H9 (cell line): Measurements from ENCODE around the gene ZFAND3. TPM values are rescaled to one million over a fixed set of nuclear protein-coding genes. Genes with fewer than 3 reads are reported as not detected.
A peak's percentile ranks its signal among the peaks of the same experiment; 100 is the strongest.

Experiments used
- DNase-seq: peaks from one replicate; pipeline ENCODE4 v3.0.0-alpha.2; 2017
- H2AFZ ChIP-seq: one replicate; pipeline ENCODE4 v1.6.1; 2013; ENCODE audit warnings: mild to moderate bottlenecking, low read length, control low read depth, moderate library complexity
- H2AK5ac ChIP-seq: 2 replicates; pipeline ENCODE4 v1.6.1; 2013; ENCODE audit warnings: low read length, control low read depth, mixed read lengths; ENCODE audit not compliant: insufficient read length
- H2BK120ac ChIP-seq: one replicate; pipeline ENCODE4 v1.6.1; 2013; ENCODE audit warnings: low read depth, mild to moderate bottlenecking, low read length, control low read depth, inconsistent platforms; ENCODE audit not compliant: poor library complexity, severe bottlenecking
- H2BK12ac ChIP-seq: 2 replicates; pipeline ENCODE4 v1.6.1; 2013; ENCODE audit warnings: low read length, control low read depth, mixed read lengths, low read depth; ENCODE audit not compliant: insufficient read length
- H2BK15ac ChIP-seq: 2 replicates; pipeline ENCODE4 v1.6.1; 2013; ENCODE audit warnings: low read depth, low read length, control low read depth
- H2BK20ac ChIP-seq: one replicate; pipeline ENCODE4 v1.6.1; 2013; ENCODE audit warnings: low read depth, mild to moderate bottlenecking, low read length, control low read depth, inconsistent platforms; ENCODE audit not compliant: poor library complexity, severe bottlenecking
- H2BK5ac ChIP-seq: 2 replicates; pipeline ENCODE4 v1.6.1; 2013; ENCODE audit warnings: low read length, control low read depth, mixed read lengths; ENCODE audit not compliant: insufficient read length
- H3K14ac ChIP-seq: 2 replicates; pipeline ENCODE4 v1.6.1; 2013; ENCODE audit warnings: low read length, control low read depth; ENCODE audit not compliant: insufficient read depth
- H3K18ac ChIP-seq: 2 replicates; pipeline ENCODE4 v1.6.1; 2013; ENCODE audit warnings: low read depth, mild to moderate bottlenecking, mixed read lengths, low read length, control low read depth; ENCODE audit not compliant: insufficient read length
- H3K23ac ChIP-seq: 2 replicates; pipeline ENCODE4 v1.6.1; 2013; ENCODE audit warnings: low read length, control low read depth, mixed read lengths, low read depth; ENCODE audit not compliant: insufficient read length
- H3K23me2 ChIP-seq: 2 replicates; pipeline ENCODE4 v1.6.1; 2013; ENCODE audit warnings: low read depth, mild to moderate bottlenecking, mixed read lengths, low read length, control low read depth; ENCODE audit not compliant: insufficient read length, poor library complexity, severe bottlenecking
- H3K27ac ChIP-seq: 2 replicates; pipeline ENCODE4 v1.5.1; 2013; ENCODE audit warnings: low read length, control low read depth, mixed read lengths, low read depth; ENCODE audit not compliant: insufficient read length
- H3K27me3 ChIP-seq: 2 replicates; pipeline ENCODE4 v1.6.1; 2013; ENCODE audit warnings: low read length, control low read depth, inconsistent platforms; ENCODE audit not compliant: insufficient read depth
- H3K4ac ChIP-seq: 2 replicates; pipeline ENCODE4 v1.6.1; 2013; ENCODE audit warnings: low read depth, mild to moderate bottlenecking, control low read depth, inconsistent platforms, low read length, moderate library complexity
- H3K4me1 ChIP-seq: 2 replicates; pipeline ENCODE4 v1.6.1; 2013; ENCODE audit warnings: low read length, control low read depth, inconsistent platforms; ENCODE audit not compliant: insufficient read depth
- H3K4me2 ChIP-seq: 2 replicates; pipeline ENCODE4 v1.6.1; 2013; ENCODE audit warnings: low read length, control low read depth, mixed read lengths; ENCODE audit not compliant: insufficient read length, insufficient read depth
- H3K56ac ChIP-seq: 2 replicates; pipeline ENCODE4 v1.6.1; 2013; ENCODE audit warnings: low read depth, mild to moderate bottlenecking, mixed read lengths, low read length, control low read depth; ENCODE audit not compliant: insufficient read length
- H3K79me1 ChIP-seq: 2 replicates; pipeline ENCODE4 v1.6.1; 2013; ENCODE audit warnings: low read depth, mild to moderate bottlenecking, moderate library complexity, low read length, control low read depth, inconsistent platforms; ENCODE audit not compliant: insufficient read depth, poor library complexity, severe bottlenecking
- H3K79me2 ChIP-seq: 2 replicates; pipeline ENCODE4 v1.6.1; 2013; ENCODE audit warnings: low read length, control low read depth, inconsistent platforms; ENCODE audit not compliant: insufficient read depth
- H3K9ac ChIP-seq: 2 replicates; pipeline ENCODE4 v1.6.1; 2013; ENCODE audit warnings: low read length, control low read depth, mixed read lengths; ENCODE audit not compliant: insufficient read length; ENCODE audit errors: extremely low read depth
- H3K9me3 ChIP-seq: one replicate; pipeline ENCODE4 v1.6.1; 2013; ENCODE audit warnings: low read depth, low read length, inconsistent platforms; ENCODE audit not compliant: control insufficient read depth
- H3T11ph ChIP-seq: one replicate; pipeline ENCODE4 v1.6.1; 2013; ENCODE audit warnings: mild to moderate bottlenecking, low read length, control low read depth, inconsistent platforms
- H4K20me1 ChIP-seq: one replicate; pipeline ENCODE4 v1.6.1; 2013; ENCODE audit not compliant: control insufficient read depth, insufficient read length, insufficient read depth
- H4K5ac ChIP-seq: 2 replicates; pipeline ENCODE4 v1.6.1; 2013; ENCODE audit warnings: low read depth, mild to moderate bottlenecking, mixed read lengths, low read length, control low read depth; ENCODE audit not compliant: insufficient read length
- H4K8ac ChIP-seq: replicated peaks from 2 replicates; pipeline ENCODE4 v1.6.1; 2013; ENCODE audit warnings: low read length, control low read depth, mixed read lengths, low read depth; ENCODE audit not compliant: insufficient read length
- H4K91ac ChIP-seq: 2 replicates; pipeline ENCODE4 v1.6.1; 2013; ENCODE audit warnings: low read depth, mild to moderate bottlenecking, moderate library complexity, mixed read lengths, low read length, control low read depth; ENCODE audit not compliant: insufficient read length
- H3K27ac Mint-ChIP-seq, 3 experiments: 2 replicates in 2 of 3; 3 replicates in 1 of 3; pipeline ENCODE4 v1.8.0; 2020 to 2021; ENCODE audit warnings: mixed read lengths in 3 of 3, mild to moderate bottlenecking in 1 of 3, moderate library complexity in 1 of 3
- H3K27me3 Mint-ChIP-seq: 2 replicates; pipeline ENCODE4 v1.8.0; 2021; ENCODE audit warnings: low read depth, mild to moderate bottlenecking, moderate library complexity, mixed read lengths
- H3K36me3 Mint-ChIP-seq, 3 experiments: 2 replicates in 2 of 3; 3 replicates in 1 of 3; pipeline ENCODE4 v1.8.0; 2020 to 2021; ENCODE audit warnings: low read depth in 3 of 3, mixed read lengths in 3 of 3; ENCODE audit not compliant: insufficient read depth in 1 of 3
- H3K4me1 Mint-ChIP-seq, 2 experiments: 2 replicates each; pipeline ENCODE4 v1.8.0; 2020; ENCODE audit warnings: mixed read lengths in 2 of 2
- H3K4me3 Mint-ChIP-seq, 2 experiments: 2 replicates in 1 of 2; 3 replicates in 1 of 2; pipeline ENCODE4 v1.8.0; 2020 to 2021; ENCODE audit warnings: mild to moderate bottlenecking in 2 of 2, mixed read lengths in 2 of 2, moderate library complexity in 1 of 2
- H3K9me3 Mint-ChIP-seq, 2 experiments: 2 replicates in 1 of 2; 3 replicates in 1 of 2; pipeline ENCODE4 v1.8.0; 2020; ENCODE audit warnings: mild to moderate bottlenecking in 2 of 2, mixed read lengths in 2 of 2, moderate library complexity in 1 of 2
- CTCF ChIP-seq: fragments of 200-600 bp; sonication (generic); conservative IDR thresholded peaks from 3 replicates; pipeline ENCODE4 v1.8.0; 2021; ENCODE audit warnings: antibody characterized with exemption, mild to moderate bottlenecking
- WGBS: extraction: QIAGEN DNeasy Blood & Tissue Kit; methylation state at CpG from one replicate; pipeline ENCODE4 v1.1.7; 2013; ENCODE audit warnings: missing lambda C conversion rate, low lambda C conversion rate, mixed read lengths; ENCODE audit not compliant: insufficient read length; ENCODE audit errors: extremely low coverage; 5-methylcytosine and 5-hydroxymethylcytosine counted together
- total RNA-seq: library from RNA; stranded (reverse); gene quantifications from 2 replicates; pipeline ENCODE4 v1.2.1, GENCODE V29; 2021

The ZFAND3 gene
- total RNA-seq, 1 experiment from 2014 or later: 57.7 TPM

- no peak overlapping the region for H4K8ac ChIP-seq
- peaks cover 6% of the 10 kb centered on the region for H3K79me1 ChIP-seq
- H4K5ac ChIP-seq: no peak overlapping the region
- H3K9me3 ChIP-seq: no peaks in the 10 kb centered on the region
- peaks cover under 1% of the 10 kb centered on the region for H4K20me1 ChIP-seq
- no peak overlapping the region for H3K56ac ChIP-seq
- peaks cover 9% of the 10 kb centered on the region; the same call in 1 of the 2 replicates for H3K79me2 ChIP-seq
- H3K4me1 Mint-ChIP-seq: peaks cover 7 to 12% of the 10 kb centered on the region in 2 experiments
- H3K23me2 ChIP-seq: no peaks in the 10 kb centered on the region
- H3K27me3 ChIP-seq: no peaks in the 10 kb centered on the region
- no peak overlapping the region for H2AK5ac ChIP-seq
- H3K9ac ChIP-seq: no peak overlapping the region
- no peak overlapping the region for H4K91ac ChIP-seq
- H2BK120ac ChIP-seq: no peak overlapping the region
- H3K23ac ChIP-seq: peak overlapping the region; percentile 91
- H3K18ac ChIP-seq: no peak overlapping the region
- DNase-seq: no peak
- no peaks in the 10 kb centered on the region; the same call in 1 of the 2 replicates for H3K4me1 ChIP-seq
- H3K36me3 Mint-ChIP-seq: peaks cover 0 to 1% (median 0%) of the 10 kb centered on the region in 3 experiments; a peak in 1 of 7 replicates
- H2AFZ ChIP-seq: no peak overlapping the region
- no peak overlapping the region for H2BK12ac ChIP-seq
- H3K4me2 ChIP-seq: no peak overlapping the region
- no peak overlapping the region for H3K27ac ChIP-seq
- H2BK15ac ChIP-seq: no peak overlapping the region
- no CpG with 5 or more reads among the region's 1 CpG for WGBS
- H3K14ac ChIP-seq: no peak overlapping the region
- H3K4me3 Mint-ChIP-seq: no peak overlapping the region
- no peak for TF ChIP-seq CTCF
- H3K4ac ChIP-seq: no peak overlapping the region
- no peak overlapping the region for H3T11ph ChIP-seq
- H3K9me3 Mint-ChIP-seq: peaks cover 0 to 1% of the 10 kb centered on the region in 2 experiments; a peak in 1 of 5 replicates
- H2BK20ac ChIP-seq: no peak overlapping the region
- peak overlapping the region in 2 of 3 experiments; percentile 50 to 53; a peak in 2 of 7 replicates for H3K27ac Mint-ChIP-seq
- no peaks in the 10 kb centered on the region for H3K27me3 Mint-ChIP-seq
- no peak overlapping the region for H2BK5ac ChIP-seq
Observed at GRCh38 chr6:37980222-37980595, 160.7 kb downstream of the ZFAND3 start.
